ENCODE measurements around the gene L2HGDH.

GRCh38 chr14:50352584-50352983, 40.6 kb upstream of the L2HGDH start:
- TF ChIP-seq JUN (IDR thresholded peaks at IDR 0.05): no peak
- no peak for TF ChIP-seq CTCF (IDR thresholded peaks at IDR 0.05)
- no peak for TF ChIP-seq EHMT2 (IDR thresholded peaks at IDR 0.05; ENCODE audit: low read depth)
- no peak for TF ChIP-seq EP300 (IDR thresholded peaks at IDR 0.05)
- no peak for TF ChIP-seq USF2 (IDR thresholded peaks at IDR 0.05)
- TF ChIP-seq NR3C1 (IDR thresholded peaks at IDR 0.05): no peak
- TF ChIP-seq RAD21 (conservative IDR thresholded peaks at IDR 0.05 in 1 of 2, IDR thresholded peaks at IDR 0.05 in 1 of 2): no peak
- no peak for TF ChIP-seq RNF2 (IDR thresholded peaks at IDR 0.05; ENCODE audit: borderline replicate concordance, low read depth)
- no peak for TF ChIP-seq POLR2A (IDR thresholded peaks at IDR 0.05; ENCODE audit: low read length)
- no peak for TF ChIP-seq REST (IDR thresholded peaks at IDR 0.05)
